ENCODE data around the gene RABL2A. TPM values are rescaled to one million over a fixed set of nuclear protein-coding genes. Genes with fewer than 3 reads are reported as not detected.
"Not testable (repeated sequence)": the region's sequence is repeated elsewhere in the genome, so short reads cannot be mapped to it uniquely, and the experiment has no call there.

RABL2A gene
- total RNA-seq, 1 experiment from 2014 or later = 11.4 TPM

- not testable (repeated sequence) for H3K14ac ChIP-seq (ENCODE audit: insufficient read depth, low read length); H2BK120ac ChIP-seq (ENCODE audit: low read depth, low read length, poor library complexity, severe bottlenecking); H3K4ac ChIP-seq (ENCODE audit: low read depth, low read length); H3K27me3 ChIP-seq (ENCODE audit: insufficient read depth, low read length); H2BK15ac ChIP-seq (ENCODE audit: low read depth, low read length); H2BK12ac ChIP-seq (ENCODE audit: insufficient read length, low read depth, low read length); H3K27ac Mint-ChIP-seq; H3K23me2 ChIP-seq (ENCODE audit: insufficient read length, low read depth, low read length, poor library complexity, severe bottlenecking); H3T11ph ChIP-seq (ENCODE audit: low read length); H3K79me1 ChIP-seq (ENCODE audit: insufficient read depth, low read depth, low read length, poor library complexity, severe bottlenecking); H3K79me2 ChIP-seq (ENCODE audit: insufficient read depth, low read length); H3K56ac ChIP-seq (ENCODE audit: insufficient read length, low read depth, low read length); H3K4me2 ChIP-seq (ENCODE audit: insufficient read depth, insufficient read length, low read length); H3K4me1 Mint-ChIP-seq; H4K5ac ChIP-seq (ENCODE audit: insufficient read length, low read depth, low read length); H2AFZ ChIP-seq (ENCODE audit: low read length); H3K9ac ChIP-seq (ENCODE audit: extremely low read depth, insufficient read length, low read length); H4K8ac ChIP-seq (replicated peaks; ENCODE audit: insufficient read length, low read depth, low read length); H3K9me3 ChIP-seq (ENCODE audit: control insufficient read depth, low read depth, low read length); H2AK5ac ChIP-seq (ENCODE audit: insufficient read length, low read length); H3K36me3 Mint-ChIP-seq (ENCODE audit: insufficient read depth in 1 of 3, low read depth in 3 of 3); H3K23ac ChIP-seq (ENCODE audit: insufficient read length, low read depth, low read length); H3K4me1 ChIP-seq (ENCODE audit: insufficient read depth, low read length); H4K91ac ChIP-seq (ENCODE audit: insufficient read length, low read depth, low read length); DNase-seq; H4K20me1 ChIP-seq (ENCODE audit: control insufficient read depth, insufficient read depth, insufficient read length); H2BK20ac ChIP-seq (ENCODE audit: low read depth, low read length, poor library complexity, severe bottlenecking); H3K18ac ChIP-seq (ENCODE audit: insufficient read length, low read depth, low read length); H2BK5ac ChIP-seq (ENCODE audit: insufficient read length, low read length); H3K4me3 Mint-ChIP-seq; H3K27ac ChIP-seq (ENCODE audit: insufficient read length, low read depth, low read length)
- Mint-ChIP-seq H3K27me3 (ENCODE audit: low read depth) (peaks cover 70% of the 10 kb centered on the region), H3K9me3 (peaks cover 7 to 12% of the 10 kb centered on the region in 2 experiments; a peak in 3 of 5 replicates)
- WGBS (ENCODE audit: extremely low coverage, insufficient read length, low lambda C conversion rate) = no CpG with 5 or more reads among the region's 6 CpGs
These were observed 37.9 kb downstream of the RABL2A start for GRCh38 chr2:113664761-113665533.

GRCh38 chr2:113669013-113669412 lies 41.9 kb downstream of the RABL2A start:
- H2AFZ ChIP-seq (ENCODE audit: low read length); H2BK15ac ChIP-seq (ENCODE audit: low read depth, low read length); H4K91ac ChIP-seq (ENCODE audit: insufficient read length, low read depth, low read length); H4K8ac ChIP-seq (replicated peaks; ENCODE audit: insufficient read length, low read depth, low read length); H3K18ac ChIP-seq (ENCODE audit: insufficient read length, low read depth, low read length); H4K5ac ChIP-seq (ENCODE audit: insufficient read length, low read depth, low read length); H3T11ph ChIP-seq (ENCODE audit: low read length); H4K20me1 ChIP-seq (ENCODE audit: control insufficient read depth, insufficient read depth, insufficient read length); H3K4ac ChIP-seq (ENCODE audit: low read depth, low read length); DNase-seq; H3K27ac ChIP-seq (ENCODE audit: insufficient read length, low read depth, low read length); H3K9ac ChIP-seq (ENCODE audit: extremely low read depth, insufficient read length, low read length); H3K4me3 Mint-ChIP-seq; H3K36me3 Mint-ChIP-seq (ENCODE audit: insufficient read depth in 1 of 3, low read depth in 3 of 3); H2BK20ac ChIP-seq (ENCODE audit: low read depth, low read length, poor library complexity, severe bottlenecking); H3K4me2 ChIP-seq (ENCODE audit: insufficient read depth, insufficient read length, low read length); H2BK5ac ChIP-seq (ENCODE audit: insufficient read length, low read length); H3K4me1 ChIP-seq (ENCODE audit: insufficient read depth, low read length); H3K79me2 ChIP-seq (ENCODE audit: insufficient read depth, low read length); H2BK12ac ChIP-seq (ENCODE audit: insufficient read length, low read depth, low read length); H3K27me3 ChIP-seq (ENCODE audit: insufficient read depth, low read length); H3K23me2 ChIP-seq (ENCODE audit: insufficient read length, low read depth, low read length, poor library complexity, severe bottlenecking); H3K27ac Mint-ChIP-seq; H3K9me3 ChIP-seq (ENCODE audit: control insufficient read depth, low read depth, low read length); H3K23ac ChIP-seq (ENCODE audit: insufficient read length, low read depth, low read length); H3K14ac ChIP-seq (ENCODE audit: insufficient read depth, low read length); H2AK5ac ChIP-seq (ENCODE audit: insufficient read length, low read length); H2BK120ac ChIP-seq (ENCODE audit: low read depth, low read length, poor library complexity, severe bottlenecking); H3K56ac ChIP-seq (ENCODE audit: insufficient read length, low read depth, low read length); H3K79me1 ChIP-seq (ENCODE audit: insufficient read depth, low read depth, low read length, poor library complexity, severe bottlenecking): not testable (repeated sequence)
- peaks cover 61% of the 10 kb centered on the region for H3K27me3 Mint-ChIP-seq (ENCODE audit: low read depth)
- no CpG with 5 or more reads among the region's 21 CpGs for WGBS (ENCODE audit: extremely low coverage, insufficient read length, low lambda C conversion rate)
- peaks cover 7 to 15% of the 10 kb centered on the region in 2 experiments; a peak in 3 of 5 replicates for H3K9me3 Mint-ChIP-seq
- H3K4me1 Mint-ChIP-seq = peaks cover 15 to 18% of the 10 kb centered on the region in 2 experiments

Data from H9 (cell line).